Heart left ventricle (tissue), 16 donors: ENCODE results near the gene UGGT1. TPM values are rescaled to one million over a fixed set of nuclear protein-coding genes. Genes with fewer than 3 reads are reported as not detected.
A peak's percentile ranks its signal among the peaks of the same experiment; 100 is the strongest.

ENCODE experiments used
- ATAC-seq, 4 donors: fragments of 200-7000 bp; cut with Tn5 transposase; one replicate each; pipeline ENCODE4 v1.9.1; 2020 to 2022; ENCODE audit warnings: moderate library complexity in 4 of 4, mild to moderate bottlenecking in 3 of 4, moderate number of reproducible peaks in 1 of 4
- DNase-seq, 5 donors: peaks; one replicate each; pipeline ENCODE4 v3.0.0-alpha.2; 2020
- H3K27ac ChIP-seq, 12 donors: fragments of 200-600 bp; sonication (generic) in 4 of 12; one replicate each; pipeline versions ENCODE4 v1.5.0 to v1.8.0; 2016 to 2022; ENCODE audit warnings: mild to moderate bottlenecking in 2 of 12
- H3K27me3 ChIP-seq, 9 donors: fragments of 200-600 bp; sonication (generic) in 2 of 9; one replicate each; pipeline versions ENCODE4 v1.5.1 to v1.8.0; 2016 to 2022; ENCODE audit warnings: mild to moderate bottlenecking in 3 of 9
- H3K36me3 ChIP-seq, 9 donors: fragments of 200-600 bp; sonication (generic) in 2 of 9; one replicate each; pipeline versions ENCODE4 v1.5.0 to v1.8.0; 2018 to 2022; ENCODE audit warnings: mild to moderate bottlenecking in 2 of 9
- H3K4me1 ChIP-seq, 12 donors: fragments of 200-600 bp; sonication (generic) in 4 of 12; one replicate each; pipeline versions ENCODE4 v1.5.0 to v1.8.0; 2016 to 2022; ENCODE audit warnings: mild to moderate bottlenecking in 3 of 12
- H3K4me3 ChIP-seq, 12 donors: fragments of 200-600 bp; sonication (generic) in 4 of 12; one replicate each; pipeline versions ENCODE4 v1.5.0 to v1.8.0; 2017 to 2022; ENCODE audit warnings: mild to moderate bottlenecking in 9 of 12, moderate library complexity in 4 of 12
- H3K9me3 ChIP-seq, 12 donors: fragments of 200-600 bp; sonication (generic) in 4 of 12; one replicate each; pipeline versions ENCODE4 v1.5.0 to v1.8.0; 2016 to 2022; ENCODE audit warnings: mild to moderate bottlenecking in 1 of 12
- CTCF ChIP-seq, 12 donors: fragments of 200-600 bp; sonication (generic) in 4 of 12; IDR thresholded peaks; one replicate each; pipeline versions ENCODE4 v1.5.0 to v1.8.0; 2018 to 2022; ENCODE audit warnings: antibody characterized with exemption in 12 of 12, mild to moderate bottlenecking in 5 of 12
- POLR2A ChIP-seq, 2 donors: fragments of 450-650 bp; IDR thresholded peaks; one replicate each; pipeline ENCODE4 v1.6.1; 2017; ENCODE audit warnings: antibody characterized with exemption in 2 of 2, mild to moderate bottlenecking in 2 of 2, moderate library complexity in 2 of 2
- WGBS, 4 donors: extraction: QIAGEN DNeasy Blood & Tissue Kit in 2 of 4; methylation state at CpG; one replicate each; pipeline versions ENCODE4 v1.1.5 to v1.1.7; 2013 to 2018; 5-methylcytosine and 5-hydroxymethylcytosine counted together
- intact Hi-C, 10 donors: fragments of 100-400 bp; cut with DNase I; formaldehyde crosslinking; loops; one replicate each; pipeline versions ENCODE4 v1.11.1 to v1.14.2; 2022
- polyA plus RNA-seq, 2 donors: library from polyadenylated mRNA; stranded (reverse); fragments of 200-250 nt; gene quantifications; one replicate each; pipeline ENCODE4 v1.2.3, GENCODE V29; 2013
- total RNA-seq, 9 donors: library from RNA; depleted of rRNA in 2 of 9; stranded (reverse); fragments of >200 nt in 2 of 9; fragmentation: NEBNext Ultra II Directional in 3 of 9; extraction: Animal tissue kit (Norgen Biotek cat#: 25700) in 3 of 9; gene quantifications; one replicate each; pipeline versions ENCODE4 v1.1.0 to v1.2.4, GENCODE V29; 2016 to 2023
- donor health status: ischemic (EF 13 %, LVEDD 7.1; RV severe dilation, severe dysfunction).
- donor health status: healthy with polysubstance abuse.
- donor health status: DM: no; HTN: yes; CAD: no.
- donor health status: DM: no; HTN: no; CAD: no.
- donor health status: ischemic (EF 25% LVEDD 6.9; RV normal size, moderate dysfunction).
- donor health status: ischemic (EF 25% LVEDD 5.7; RV mildly dilated, moderate dysfunction).
- donor health status: healthy.
- donor health status: DM: yes; HTN: yes; CAD: no.
- donor health status: ischemic (EF 35%, LVEDD 5.7; RV mildly dilated, moderate dysfunction).
- donor health status: nonischemic (EF 11% LVEDD 7.7; RV severe dilation, severe dysfunction).
- donor health status: DM: yes; HTN: yes; CAD: no.
- donor health status: PGD.
- donor health status: ischemic (EF 29% LVEDD 5.4; RV normal size, mild dysfunction).
- donor health status: nonischemic (EF 23%, LVEDD 6.1; RV moderate dilation, normal function).

The UGGT1 gene
- total and polyA plus RNA-seq, 11 donors: 5.8 to 77.4 (median 32.0) TPM

- H3K27ac ChIP-seq: peak overlapping the region in 11 of 12 donors; percentile 34 to 89 (median 80)
- peaks cover 0 to 99% (median 94%) of the 10 kb centered on the region in 9 donors for H3K36me3 ChIP-seq
- peak; percentile 96 to 98 (median 98) for ATAC-seq
- peak in 4 of 5 donors; percentile 39 to 59 (median 55) for DNase-seq
- no peaks in the 10 kb centered on the region for H3K27me3 ChIP-seq
- no peak overlapping the region for H3K4me3 ChIP-seq
- TF ChIP-seq CTCF (IDR thresholded peaks at IDR 0.05) (peak; percentile 38 to 84 (median 69)), POLR2A (IDR thresholded peaks at IDR 0.05) (no peak)
- H3K9me3 ChIP-seq: no peaks in the 10 kb centered on the region
- H3K4me1 ChIP-seq: peaks cover 0 to 15% (median 3%) of the 10 kb centered on the region in 12 donors
- WGBS, 4 donors: 38 to 46% (median 40%) methylated on average over 9 of the region's 9 CpGs
- intact Hi-C loops: loop anchor here in 8 of 10 donors (2.0 to 10.0 kb wide), 8 partner anchors 53 to 1743 kb away; partner anchors contain the start of gene HS6ST1 (in 3 of the 8)
Observed at GRCh38 chr2:128178650-128179460, 87.9 kb downstream of the UGGT1 start.

GRCh38 chr2:128179461-128179755 is 88.4 kb downstream of the UGGT1 start:
- intact Hi-C loops: loop anchor here in 8 of 10 donors (2.0 to 10.0 kb wide), 8 partner anchors 53 to 1743 kb away; partner anchors contain the start of gene HS6ST1 (in 3 of the 8)
- WGBS, 4 donors: 75 to 84% (median 80%) methylated on average over 4 of the region's 4 CpGs
- ATAC-seq: no peak
- peak overlapping the region in 7 of 12 donors; percentile 34 to 88 (median 80) for H3K27ac ChIP-seq
- peaks cover 0 to 15% (median 3%) of the 10 kb centered on the region in 12 donors for H3K4me1 ChIP-seq
- no peaks in the 10 kb centered on the region for H3K9me3 ChIP-seq
- no peaks in the 10 kb centered on the region for H3K27me3 ChIP-seq
- no peak for DNase-seq
- peaks cover 0 to 98% (median 93%) of the 10 kb centered on the region in 9 donors for H3K36me3 ChIP-seq
- no peak overlapping the region for H3K4me3 ChIP-seq
- TF ChIP-seq POLR2A (IDR thresholded peaks at IDR 0.05): no peak
- TF ChIP-seq CTCF (IDR thresholded peaks at IDR 0.05): peak in 1 of 12 donors; percentile 14

- intact Hi-C loops: loop anchor here in 6 of 10 donors (5.0 to 10.0 kb wide), 3 partner anchors 125 to 135 kb away; partner anchors contain the start of gene HS6ST1 (in 3 of the 6)
- H3K4me1 ChIP-seq: peaks cover 0 to 15% (median 3%) of the 10 kb centered on the region in 12 donors
- H3K27me3 ChIP-seq: no peaks in the 10 kb centered on the region
- 41 to 50% (median 46%) methylated on average over 4 of the region's 4 CpGs for WGBS, 4 donors
- no peak for TF ChIP-seq POLR2A (IDR thresholded peaks at IDR 0.05)
- no peak for TF ChIP-seq CTCF (IDR thresholded peaks at IDR 0.05)
- ATAC-seq (no peak), DNase-seq (no peak)
- H3K27ac ChIP-seq: peak overlapping the region in 2 of 12 donors; percentile 80 to 82
- no peaks in the 10 kb centered on the region for H3K9me3 ChIP-seq
- H3K4me3 ChIP-seq: no peak overlapping the region
- H3K36me3 ChIP-seq: peaks cover 0 to 98% (median 91%) of the 10 kb centered on the region in 9 donors
Observed at GRCh38 chr2:128180031-128180430, 89.0 kb downstream of the UGGT1 start.

GRCh38 chr2:128185576-128185975 is 94.6 kb downstream of the UGGT1 start:
- Histone ChIP-seq H3K36me3 (peaks cover 0 to 91% (median 83%) of the 10 kb centered on the region in 9 donors), H3K9me3 (no peaks in the 10 kb centered on the region), H3K27ac (peak overlapping the region; percentile 10 to 82 (median 52)), H3K4me3 (no peak overlapping the region), H3K4me1 (peaks cover 0 to 18% (median 5%) of the 10 kb centered on the region in 12 donors), H3K27me3 (no peaks in the 10 kb centered on the region)
- DNase-seq: no peak
- TF ChIP-seq CTCF (IDR thresholded peaks at IDR 0.05): no peak
- TF ChIP-seq POLR2A (IDR thresholded peaks at IDR 0.05): no peak
- ATAC-seq: peak; percentile 68 to 85 (median 74)
- intact Hi-C loops: loop anchor here in 6 of 10 donors (2.0 to 10.0 kb wide), 3 partner anchors 47 to 129 kb away; partner anchors contain the start of gene HS6ST1 (in 3 of the 6)
- WGBS, 4 donors: 65 to 72% (median 69%) methylated on average over 6 of the region's 6 CpGs
